HCT116 (cell line): ENCODE data around the gene SLC6A18.

Experiments
- ATF3 ChIP-seq: IDR thresholded peaks from 2 replicates; pipeline ENCODE4 v1.6.1; 2012
- CTCF ChIP-seq, 3 experiments: fragments of 200-600 bp in 1 of 3; sonication (generic) in 1 of 3; IDR thresholded peaks in 2 of 3; conservative IDR thresholded peaks in 1 of 3; 2 replicates each; pipeline ENCODE4 v1.5.1; 2012 to 2017; ENCODE audit warnings: low read depth in 2 of 3, low read length in 2 of 3, antibody characterized with exemption in 1 of 3, borderline replicate concordance in 1 of 3, control low read depth in 1 of 3, mild to moderate bottlenecking in 1 of 3, mixed read lengths in 1 of 3, mixed run types in 1 of 3, moderate library complexity in 1 of 3; ENCODE audit not compliant: insufficient read depth in 1 of 3
- EZH2phosphoT487 ChIP-seq: fragments of 200-600 bp; IDR thresholded peaks from 2 replicates; pipeline ENCODE4 v1.6.1; 2018; ENCODE audit warnings: antibody characterized with exemption, borderline replicate concordance
- POLR2A ChIP-seq: IDR thresholded peaks from 2 replicates; pipeline ENCODE4 v1.7.0; 2011; ENCODE audit warnings: borderline replicate concordance; ENCODE audit not compliant: insufficient read depth, insufficient read length; ENCODE audit errors: extremely low read depth
- SIN3A ChIP-seq: IDR thresholded peaks from 2 replicates; pipeline ENCODE4 v1.6.1; 2012; ENCODE audit warnings: low read depth
- SRF ChIP-seq: IDR thresholded peaks from 2 replicates; pipeline ENCODE4 v1.6.1; 2012; ENCODE audit warnings: low read depth
- TCF7L2 ChIP-seq: IDR thresholded peaks from 2 replicates; pipeline ENCODE4 v1.7.0; 2011; ENCODE audit warnings: borderline replicate concordance, inconsistent platforms; ENCODE audit not compliant: insufficient read depth, insufficient read length; ENCODE audit errors: extremely low read depth
- TF ChIP-seq, protein P1 (sequence below): IDR thresholded peaks from 2 replicates; pipeline ENCODE4 v1.6.1; 2012

DNA sequence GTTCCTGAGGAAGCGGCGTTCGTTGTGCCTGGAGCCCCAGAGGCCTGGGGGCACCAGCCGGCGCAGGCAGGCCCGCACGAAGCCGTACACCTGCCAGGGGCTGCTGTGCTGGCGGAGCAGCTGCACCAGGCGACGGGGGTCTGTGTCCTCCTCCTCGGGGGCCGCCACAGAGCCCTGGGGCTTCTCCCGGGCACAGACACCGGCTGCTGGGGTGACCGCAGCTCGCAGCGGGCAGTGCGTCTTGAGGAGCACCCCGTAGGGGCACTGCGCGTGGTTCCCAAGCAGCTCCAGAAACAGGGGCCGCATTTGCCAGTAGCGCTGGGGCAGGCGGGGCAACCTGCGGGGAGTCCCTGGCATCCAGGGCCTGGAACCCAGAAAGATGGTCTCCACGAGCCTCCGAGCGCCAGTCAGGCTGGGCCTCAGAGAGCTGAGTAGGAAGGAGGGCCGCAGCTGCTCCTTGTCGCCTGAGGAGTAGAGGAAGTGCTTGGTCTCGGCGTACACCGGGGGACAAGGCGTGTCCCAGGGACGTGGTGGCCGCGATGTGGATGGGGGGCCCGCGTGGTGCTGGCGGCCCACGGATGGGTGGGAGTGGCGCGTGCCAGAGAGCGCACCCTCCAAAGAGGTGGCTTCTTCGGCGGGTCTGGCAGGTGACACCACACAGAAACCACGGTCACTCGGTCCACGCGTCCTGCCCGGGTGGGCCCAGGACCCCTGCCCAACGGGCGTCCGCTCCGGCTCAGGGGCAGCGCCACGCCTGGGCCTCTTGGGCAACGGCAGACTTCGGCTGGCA is 68.4 kb downstream of the SLC6A18 start:
- TF ChIP-seq CTCF (IDR thresholded peaks at IDR 0.05 in 2 of 3, conservative IDR thresholded peaks at IDR 0.05 in 1 of 3; ENCODE audit: borderline replicate concordance in 1 of 3, insufficient read depth in 1 of 3, low read depth in 2 of 3, low read length in 2 of 3), result no peak
- no peak for TF ChIP-seq EZH2phosphoT487
- no peak for TF ChIP-seq ATF3
- no peak for TF ChIP-seq SIN3A
- no peak for TF ChIP-seq SRF
- no peak for TF ChIP-seq POLR2A
- TF ChIP-seq, protein P1, sequence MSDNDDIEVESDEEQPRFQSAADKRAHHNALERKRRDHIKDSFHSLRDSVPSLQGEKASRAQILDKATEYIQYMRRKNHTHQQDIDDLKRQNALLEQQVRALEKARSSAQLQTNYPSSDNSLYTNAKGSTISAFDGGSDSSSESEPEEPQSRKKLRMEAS, result no peak
- no peak for TF ChIP-seq TCF7L2
